Measurements from ENCODE around the gene AP1M1.
"Not testable (repeated sequence)": the region's sequence is repeated elsewhere in the genome, so short reads cannot be mapped to it uniquely, and the experiment has no call there.

Gene AP1M1

DNA sequence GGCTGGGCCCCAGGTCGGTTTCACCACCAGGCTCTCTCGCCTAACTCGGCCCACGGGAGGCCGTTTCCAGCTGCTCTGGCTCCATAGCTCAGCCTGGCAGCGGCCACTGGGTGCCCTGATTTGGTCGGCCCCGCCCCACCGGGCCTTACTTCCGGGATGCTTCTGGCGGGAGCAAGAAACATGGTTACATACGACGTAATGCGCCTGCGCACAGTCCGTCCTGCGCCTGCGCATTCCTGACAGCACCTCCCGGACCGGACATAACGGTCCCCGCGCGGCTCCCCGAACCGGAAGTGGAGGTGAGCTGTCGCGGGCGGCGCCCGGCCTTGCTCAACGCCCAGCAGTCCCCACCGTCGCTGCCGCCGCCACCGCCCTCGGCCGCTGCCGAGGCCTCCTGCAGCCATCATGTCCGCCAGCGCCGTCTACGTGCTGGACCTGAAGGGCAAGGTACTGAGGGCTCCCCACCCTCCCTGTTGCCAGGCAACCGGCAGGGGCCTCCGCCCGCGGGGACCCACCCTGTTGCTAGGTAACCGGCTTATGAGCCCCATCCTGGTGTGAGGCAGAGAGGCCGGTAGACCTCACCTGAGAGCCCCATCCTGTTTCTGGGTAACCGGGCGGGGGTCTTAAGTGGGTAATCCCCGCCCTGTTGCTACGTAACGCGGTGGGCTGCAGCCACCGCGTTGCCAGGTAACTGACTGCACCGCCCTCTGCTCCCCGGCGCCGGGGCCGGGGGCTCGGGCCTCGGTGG lies at the start of gene AP1M1:
Gene AP1M1, plus strand, starts transcription at position 290 of the 748 bp plus-strand sequence. Its CDS starts 116 bp downstream, at position 406.
- peak within 1 kb of the TSS; percentile 78 for H3K4me3 ChIP-seq (ENCODE audit: low read depth, low read length)

DNA sequence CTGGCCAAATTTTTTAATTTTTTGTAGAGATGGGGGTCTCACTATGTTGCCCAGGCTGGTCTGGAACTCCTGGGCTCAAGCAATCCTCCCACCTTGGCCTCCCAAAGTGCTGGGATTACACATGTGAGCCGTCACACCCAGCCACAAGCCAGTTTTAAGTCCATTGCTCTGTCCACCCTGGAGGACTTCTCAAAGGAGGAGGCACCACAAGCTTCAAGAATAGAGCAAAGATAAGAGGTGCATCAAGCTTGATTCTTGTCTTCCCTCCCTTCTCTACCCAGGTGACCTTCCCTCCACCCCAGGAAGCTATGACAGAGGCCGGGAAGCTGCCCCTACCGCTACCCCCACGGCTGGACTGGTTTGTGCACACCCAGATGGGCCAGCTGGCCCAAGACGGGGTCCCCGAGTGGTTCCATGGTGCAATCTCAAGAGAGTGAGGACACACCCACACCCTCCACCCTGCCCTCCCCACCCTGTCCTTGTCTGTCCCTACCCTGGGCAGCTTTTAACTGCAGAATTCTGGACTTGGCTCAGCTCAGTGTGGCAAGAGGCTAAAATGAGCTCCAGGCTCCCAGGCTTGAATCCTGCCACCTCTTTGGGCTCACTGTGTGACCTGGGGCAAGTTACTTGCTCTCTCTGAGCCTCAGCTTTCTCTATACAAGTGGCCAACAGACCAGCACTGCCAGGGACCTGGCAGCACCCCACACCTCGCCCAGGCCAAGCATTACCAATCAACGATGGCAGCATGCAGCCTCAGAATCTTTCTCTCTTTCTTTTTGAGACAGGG lies 49.1 kb upstream of the AP1M1 start:
- H3K4me3 ChIP-seq (ENCODE audit: low read depth, low read length), result no peak overlapping the region

- H3K4me3 ChIP-seq (ENCODE audit: low read depth, low read length), result no peak overlapping the region
These were observed 44.0 kb upstream of the AP1M1 start for GRCh38 chr19:16153582-16154336.

DNA sequence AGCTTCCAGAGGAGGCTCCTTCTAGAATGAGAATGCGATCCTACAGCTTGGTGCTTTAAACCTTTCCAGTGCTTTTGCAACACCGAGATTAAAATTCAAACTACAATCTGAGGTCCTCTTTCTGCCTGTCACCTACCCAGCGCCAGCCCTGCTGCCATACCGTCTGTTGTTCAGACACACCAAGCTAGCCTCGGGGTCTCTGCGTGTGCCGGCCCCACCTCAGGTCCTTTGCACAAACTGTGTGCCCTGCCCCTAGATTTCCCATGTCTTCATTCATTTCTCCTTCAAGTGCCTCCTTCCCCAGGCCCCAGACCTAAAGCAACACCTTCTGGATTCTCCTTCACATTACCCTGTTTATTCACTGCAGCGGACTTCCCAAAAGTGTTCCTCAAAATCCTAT lies 43.2 kb upstream of the AP1M1 start:
- no peak overlapping the region for H3K4me3 ChIP-seq (ENCODE audit: low read depth, low read length)

DNA sequence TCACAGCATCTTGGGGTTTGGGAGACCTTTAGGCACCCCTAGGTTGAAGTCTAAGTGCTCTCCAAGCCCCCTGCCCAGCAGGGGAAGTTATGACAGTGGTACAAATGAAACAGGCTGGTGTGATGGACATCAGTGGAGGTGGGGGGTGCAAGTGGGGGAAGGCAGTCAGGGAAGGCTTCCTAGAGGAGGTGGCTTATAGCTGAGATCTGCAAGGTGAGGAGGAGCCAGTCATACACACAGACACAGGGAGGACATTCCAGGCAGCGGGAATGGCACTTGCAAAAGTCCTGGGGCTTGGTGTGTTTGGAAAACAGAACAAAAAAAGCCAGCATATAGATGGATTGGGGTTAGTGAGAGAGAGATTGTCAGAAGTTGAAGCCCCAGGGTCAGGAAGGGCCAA lies 42.6 kb upstream of the AP1M1 start:
- no peak overlapping the region for H3K4me3 ChIP-seq (ENCODE audit: low read depth, low read length)

DNA sequence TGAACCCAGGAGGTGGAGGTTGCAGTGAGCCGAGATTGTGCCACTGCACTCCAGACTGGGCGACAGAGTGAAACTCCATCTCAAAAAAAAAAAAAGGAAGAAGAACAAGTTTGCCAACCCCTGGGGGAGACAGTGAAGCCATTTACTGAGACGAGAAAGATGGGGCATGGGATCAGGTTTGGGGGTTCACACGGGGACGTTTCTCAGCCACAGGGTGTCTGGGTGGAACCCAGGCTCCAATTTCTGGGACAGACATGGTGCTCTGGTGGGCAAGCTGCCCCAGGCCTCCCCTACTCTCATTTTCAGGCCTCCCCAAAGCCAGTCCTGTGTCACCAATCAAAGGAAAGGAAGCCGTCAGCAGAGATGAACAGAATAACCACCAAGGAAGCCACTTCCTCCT lies 40.8 kb upstream of the AP1M1 start:
- H3K4me3 ChIP-seq (ENCODE audit: low read depth, low read length), result no peak overlapping the region

DNA sequence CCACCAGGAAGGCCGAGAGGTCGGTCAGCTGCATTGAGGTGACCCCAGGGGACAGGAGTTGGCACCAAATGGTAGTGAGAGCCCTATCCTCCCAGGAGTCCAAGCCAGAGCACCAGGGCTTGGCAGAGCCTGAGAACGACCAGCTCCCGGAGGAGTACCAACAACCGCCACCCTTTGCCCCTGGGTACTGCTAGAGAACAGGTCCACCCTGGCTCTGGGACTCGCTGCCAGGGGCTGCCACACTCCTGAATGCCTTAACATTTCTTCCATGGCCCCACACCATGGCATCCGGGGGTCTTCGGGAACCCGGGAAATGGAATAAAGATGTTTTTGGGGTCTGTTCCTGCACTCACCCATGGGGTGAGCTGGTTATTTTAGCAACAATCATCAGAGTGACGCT lies 40.1 kb upstream of the AP1M1 start:
- H3K4me3 ChIP-seq (ENCODE audit: low read depth, low read length), result no peak overlapping the region

GRCh38 chr19:16159655-16160054 lies 38.1 kb upstream of the AP1M1 start:
- no peak overlapping the region for H3K4me3 ChIP-seq (ENCODE audit: low read depth, low read length)

GRCh38 chr19:16160445-16160942 lies 37.2 kb upstream of the AP1M1 start:
- no peak overlapping the region for H3K4me3 ChIP-seq (ENCODE audit: low read depth, low read length)

GRCh38 chr19:16160943-16161560 lies 36.7 kb upstream of the AP1M1 start:
- H3K4me3 ChIP-seq (ENCODE audit: low read depth, low read length), result no peak overlapping the region

DNA sequence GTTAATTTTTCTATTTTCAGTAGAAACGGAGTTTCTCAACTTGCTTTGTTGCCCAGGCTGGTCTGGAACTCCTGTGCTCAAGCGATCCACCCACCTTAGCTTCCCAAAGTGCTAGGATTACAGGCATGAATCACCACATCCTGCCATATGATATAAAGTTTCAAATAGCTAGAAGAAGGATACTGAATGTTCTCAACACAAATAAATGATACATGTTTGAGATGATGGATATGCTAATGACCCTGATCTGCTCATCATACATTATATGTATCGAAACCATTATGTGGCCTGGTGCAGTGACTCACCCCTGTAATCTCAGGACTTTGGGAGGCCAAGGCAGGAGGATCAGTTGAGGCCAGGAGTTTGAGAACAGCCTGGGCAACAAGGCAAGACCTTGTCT lies 35.9 kb upstream of the AP1M1 start:
- H3K4me3 ChIP-seq (ENCODE audit: low read depth, low read length), result no peak overlapping the region

GRCh38 chr19:16164222-16164890 lies 33.4 kb upstream of the AP1M1 start:
- H3K4me3 ChIP-seq (ENCODE audit: low read depth, low read length), result no peak overlapping the region

- no peak overlapping the region for H3K4me3 ChIP-seq (ENCODE audit: low read depth, low read length)
These were observed 31.3 kb upstream of the AP1M1 start for GRCh38 chr19:16166417-16166816.

DNA sequence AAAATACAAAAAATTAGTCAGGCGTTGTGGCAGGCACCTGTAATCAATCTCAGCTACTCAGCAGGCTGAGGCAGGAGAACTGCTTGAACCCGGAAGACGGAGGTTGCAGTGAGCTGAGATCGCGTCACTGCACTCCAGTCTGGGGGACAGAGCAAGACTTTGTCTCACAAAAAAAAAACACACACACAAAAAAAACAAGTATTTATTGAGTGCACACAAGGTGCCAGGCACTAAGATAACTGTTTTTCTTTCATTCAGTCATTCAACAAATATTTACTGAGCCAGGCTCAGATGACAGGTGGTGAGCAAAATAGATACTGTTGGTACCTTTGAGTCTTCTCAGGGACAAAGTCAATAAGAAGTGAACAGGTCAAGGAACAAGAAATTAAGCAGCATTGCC lies 30.7 kb upstream of the AP1M1 start:
- H3K4me3 ChIP-seq (ENCODE audit: low read depth, low read length), result no peak overlapping the region

GRCh38 chr19:16168465-16169081 lies 29.1 kb upstream of the AP1M1 start:
- H3K4me3 ChIP-seq (ENCODE audit: low read depth, low read length), result no peak overlapping the region

DNA sequence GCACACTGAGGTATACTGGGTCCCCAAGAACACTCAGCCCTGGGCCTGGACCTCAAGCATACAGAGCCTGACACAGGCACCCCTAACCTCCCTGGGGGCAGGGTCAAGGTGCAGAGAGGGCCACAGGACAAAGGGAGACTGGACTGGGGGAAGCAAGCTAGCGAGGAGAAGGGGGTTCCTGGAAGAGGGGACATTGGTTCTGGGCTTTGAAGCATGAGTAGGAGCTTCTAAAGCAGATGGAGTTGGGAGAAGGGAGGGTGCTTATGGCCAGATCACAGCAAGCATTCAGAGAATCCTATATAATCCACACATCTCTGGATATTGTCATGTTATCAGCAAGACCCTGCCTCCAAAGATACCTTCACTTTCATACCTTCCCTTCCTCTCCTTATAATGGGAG lies 27.6 kb upstream of the AP1M1 start:
- H3K4me3 ChIP-seq (ENCODE audit: low read depth, low read length), result no peak overlapping the region

DNA sequence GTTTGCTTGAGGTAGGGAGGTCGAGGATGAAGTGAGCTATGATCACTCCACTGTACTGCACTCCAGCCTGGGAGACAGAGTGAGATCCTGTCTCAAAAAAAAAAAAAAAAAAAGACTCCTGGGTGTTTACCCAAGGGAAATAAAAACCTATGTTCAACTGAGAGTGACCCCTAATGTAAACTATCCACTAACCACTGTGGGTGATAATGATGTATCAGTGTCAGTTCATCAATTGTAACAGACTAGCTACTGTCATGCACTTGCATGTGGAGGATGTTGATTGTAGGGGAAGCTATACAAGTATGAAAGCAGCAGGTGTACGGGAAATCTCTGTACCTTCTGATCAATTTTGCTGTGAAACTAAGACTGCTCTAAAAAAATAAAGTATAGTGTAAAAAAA lies 21.8 kb upstream of the AP1M1 start:
- H3K4me3 ChIP-seq (ENCODE audit: low read depth, low read length), result no peak overlapping the region

GRCh38 chr19:16178866-16179265 lies 18.8 kb upstream of the AP1M1 start:
- H3K4me3 ChIP-seq (ENCODE audit: low read depth, low read length), result not testable (repeated sequence)

DNA sequence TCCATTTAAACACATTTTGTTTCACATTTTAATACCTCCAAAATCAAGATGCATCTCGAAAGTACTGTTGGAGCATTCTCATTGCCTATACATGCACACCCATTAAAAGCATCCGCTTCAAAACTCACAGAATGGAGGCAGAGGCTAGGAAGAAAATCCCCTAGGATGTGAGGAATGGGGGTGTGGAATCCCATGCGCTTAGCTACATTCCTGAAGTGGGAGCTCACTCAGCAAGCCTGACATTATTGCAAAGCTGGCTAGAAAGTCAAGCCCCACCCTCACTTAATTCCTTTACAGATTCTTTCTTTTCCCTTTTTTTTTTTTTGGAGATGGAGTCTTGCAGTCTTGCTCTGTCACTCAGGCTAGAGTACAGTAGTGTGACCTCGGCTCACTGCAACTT lies 17.1 kb upstream of the AP1M1 start:
- H3K4me3 ChIP-seq (ENCODE audit: low read depth, low read length), result no peak overlapping the region

- H3K4me3 ChIP-seq (ENCODE audit: low read depth, low read length), result peak overlapping the region; percentile 89
These were observed 13.0 kb upstream of the AP1M1 start for GRCh38 chr19:16184665-16185122.

Measured in iPS-11a (cell line).